ENCODE data around the gene CNKSR1. TPM values are rescaled to one million over a fixed set of nuclear protein-coding genes. Genes with fewer than 3 reads are reported as not detected.

The CNKSR1 gene
- total and polyA plus RNA-seq, 2 of the 8 experiments (the other 6 are each of a cell fraction or from before 2014, with no cell fraction given), result 13.9 to 14.5 TPM

DNA sequence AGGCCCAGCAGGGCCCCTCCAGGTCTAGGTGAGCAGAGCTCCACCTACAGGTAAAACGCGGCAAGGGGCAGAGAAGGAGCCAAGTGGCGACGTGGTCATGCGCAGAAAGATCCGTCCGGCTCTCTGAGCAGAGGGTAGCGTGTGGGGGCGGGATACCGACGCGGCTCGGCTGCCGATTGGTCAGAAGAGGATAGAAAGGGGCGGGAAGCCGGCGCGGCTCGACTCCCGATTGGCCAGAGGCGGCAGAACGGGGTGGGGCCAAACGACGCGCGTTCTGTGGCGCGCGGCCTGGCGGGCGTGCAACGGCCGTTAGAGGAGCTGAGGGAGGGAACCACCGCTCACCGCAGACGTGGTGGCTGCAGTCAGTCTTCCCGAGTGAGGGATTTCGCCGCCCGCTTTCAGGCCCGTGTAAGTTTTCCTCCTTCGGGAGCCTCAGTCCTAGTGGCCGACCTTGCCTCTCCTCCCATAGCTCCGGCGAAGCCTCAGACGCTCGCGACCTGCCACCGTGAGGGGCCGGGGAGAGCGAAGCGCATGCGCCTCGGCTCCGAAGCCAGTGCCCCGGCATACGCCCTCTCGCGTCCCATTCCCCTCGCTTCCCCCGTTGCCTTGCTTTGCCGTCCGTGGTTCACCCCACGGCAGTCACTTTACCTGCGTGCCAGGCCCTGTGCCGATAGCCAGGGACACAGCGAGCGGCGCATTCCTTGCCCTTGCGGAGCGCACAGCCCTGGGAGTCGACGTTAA, 56.8 kb downstream of the CNKSR1 start, which contains the start of gene CEP85:
Gene CEP85 (plus strand): TSS at position 298 of the 741 bp plus-strand sequence. CDS start 5,584 bp downstream, outside the sequence.
- peak within 1 kb of the TSS; percentile 39; the same call in 1 of the 2 replicates for H3K27ac ChIP-seq (ENCODE audit: low read depth, low read length)
- H3K9me3 ChIP-seq (ENCODE audit: insufficient read depth in 2 of 2, low read depth in 1 of 2, low read length in 1 of 2), result no peaks in the 10 kb centered on the region
- H4K8ac ChIP-seq (ENCODE audit: extremely low read depth, insufficient read depth, low read length), result peak within 1 kb of the TSS; percentile 96
- H2BK5ac ChIP-seq (ENCODE audit: low read depth, low read length), result peak within 1 kb of the TSS; percentile 67; the same call in 1 of the 2 replicates
- peak within 1 kb of the TSS; percentile 78 for H2BK12ac ChIP-seq (ENCODE audit: low read depth, low read length)
- peak within 1 kb of the TSS; percentile 82 for H4K5ac ChIP-seq (ENCODE audit: insufficient read length, low read depth, low read length)
- H3K4me2 ChIP-seq (ENCODE audit: insufficient read depth in 1 of 2, low read depth in 2 of 2, low read length in 2 of 2), result peak within 1 kb of the TSS; percentile 87 to 98
- H3K79me1 ChIP-seq (ENCODE audit: low read depth, low read length), result peaks cover 9% of the 10 kb centered on the region
- H4K20me1 ChIP-seq (replicated peaks in 1 of 2; ENCODE audit: control insufficient read depth in 1 of 2, insufficient read depth in 2 of 2, low read length in 2 of 2), result peaks cover 4 to 8% of the 10 kb centered on the region in 2 experiments
- 0 out of 2 replicates have a peak within 1 kb of the TSS, but pooled peaks have one; percentile 4 for H2AK5ac ChIP-seq (ENCODE audit: low read depth, low read length)
- WGBS, 2 experiments (ENCODE audit: extremely low coverage in 1 of 2, insufficient coverage in 1 of 2, insufficient read length in 1 of 2, insufficient replicate concordance in 2 of 2, low coverage in 1 of 2, low lambda C conversion rate in 2 of 2, missing lambda C conversion rate in 1 of 2), result 1% methylated on average over 68 of the region's 73 CpGs; no CpG with 5 or more reads in 1 of the 2 experiments
- DNase-seq (ENCODE audit: low read depth in 1 of 2, low spot score in 2 of 2) (peak; percentile 98 to 99), FAIRE-seq (peak; percentile 72)
- H2AFZ ChIP-seq (ENCODE audit: low read length), result peak within 1 kb of the TSS; percentile 100
- H3K56ac ChIP-seq (replicated peaks; ENCODE audit: insufficient read length, low read depth, low read length), result peak within 1 kb of the TSS; percentile 42
- peak within 1 kb of the TSS; percentile 63 to 89 (median 72) for H3K9ac ChIP-seq (replicated peaks in 1 of 4; ENCODE audit: extremely low read depth in 1 of 4, low read depth in 3 of 4, low read length in 3 of 4)
- H3K4me3 ChIP-seq (ENCODE audit: extremely low read depth in 1 of 4, insufficient read depth in 2 of 4, low read depth in 3 of 4, low read length in 4 of 4), result peak within 1 kb of the TSS; percentile 83 to 98 (median 90)
- H3K4me1 ChIP-seq (replicated peaks in 1 of 4; ENCODE audit: control insufficient read depth in 3 of 4, insufficient read depth in 4 of 4, low read length in 3 of 4), result peaks cover 2 to 6% (median 4%) of the 10 kb centered on the region in 4 experiments; a peak in 6 of 7 replicates
- H3K27me3 ChIP-seq (replicated peaks in 1 of 4; ENCODE audit: control insufficient read depth in 3 of 4, extremely low read depth in 1 of 4, insufficient read depth in 3 of 4, low read length in 3 of 4), result no peaks in the 10 kb centered on the region
- POLR2A ChIA-PET (ENCODE audit: partially characterized antibody), result interaction anchor here (0.6 to 1.9 kb wide), 12 partner anchors 17 to 199 kb away, joined by 3 to 7 read pairs (median 3); partner anchors contain the start of genes C1orf232, CATSPER4, PDIK1L and ZNF593
- H3K36me3 ChIP-seq (ENCODE audit: control insufficient read depth in 2 of 4, insufficient read depth in 4 of 4, low read length in 3 of 4), result peaks cover 0 to 3% (median 0%) of the 10 kb centered on the region in 4 experiments; a peak in 1 of 8 replicates
- H2BK15ac ChIP-seq (ENCODE audit: low read length), result no peak within 1 kb of the TSS; the same call in 1 of the 2 replicates
- H3K23ac ChIP-seq (ENCODE audit: insufficient read length), result no peak within 1 kb of the TSS
- H3K18ac ChIP-seq (ENCODE audit: extremely low read depth, low read length), result peak within 1 kb of the TSS; percentile 26; the same call in 1 of the 2 replicates
- peaks cover 5 to 43% of the 10 kb centered on the region in 2 experiments for H3K79me2 ChIP-seq (ENCODE audit: control insufficient read depth in 1 of 2, insufficient read depth in 2 of 2, low read length in 2 of 2)
- H3K4ac ChIP-seq (replicated peaks; ENCODE audit: insufficient read length, low read depth, low read length), result peak within 1 kb of the TSS; percentile 57
- H4K91ac ChIP-seq (replicated peaks; ENCODE audit: insufficient read length, low read length), result peak within 1 kb of the TSS; percentile 97
- peaks cover 4% of the 10 kb centered on the region; the same call in 1 of the 2 replicates for H3K23me2 ChIP-seq (ENCODE audit: low read depth, low read length)
- H2BK120ac ChIP-seq (replicated peaks; ENCODE audit: low read depth, low read length), result peak within 1 kb of the TSS; percentile 19
- H2BK20ac ChIP-seq (ENCODE audit: low read length), result peak within 1 kb of the TSS; percentile 98; the same call in 1 of the 2 replicates
- no peak within 1 kb of the TSS for H3K14ac ChIP-seq (ENCODE audit: insufficient read length)
- CTCF ChIA-PET (ENCODE audit: partially characterized antibody), result interaction anchor here (0.7 to 6.5 kb wide), 38 partner anchors 8 to 331 kb away, joined by 3 to 69 read pairs (median 4); partner anchors contain the start of genes C1orf232, CATSPER4, CD52 and CNKSR1
- TF ChIP-seq HDAC6 (IDR thresholded peaks at IDR 0.05; ENCODE audit: low read depth, low read length) (no peak), NRF1 (IDR thresholded peaks at IDR 0.05; ENCODE audit: low read depth, low read length) (peak; percentile 59), USF2 (IDR thresholded peaks at IDR 0.05; ENCODE audit: low read length) (no peak), CHD2 (IDR thresholded peaks at IDR 0.05; ENCODE audit: low read length) (peak; percentile 59), KDM4A (IDR thresholded peaks at IDR 0.05; ENCODE audit: low read depth, low read length, severe bottlenecking) (peak; percentile 99), MAX (IDR thresholded peaks at IDR 0.05) (no peak; the same call in none of the 2 replicates), TAF1 (IDR thresholded peaks at IDR 0.05; ENCODE audit: low read depth, low read length) (peak; percentile 75; the same call in 1 of the 2 replicates), NANOG (IDR thresholded peaks at IDR 0.05; ENCODE audit: insufficient read depth, low read depth, low read length, poor library complexity, severe bottlenecking) (no peak), GTF2F1 (IDR thresholded peaks at IDR 0.05; ENCODE audit: borderline replicate concordance, low read depth, low read length) (no peak)
